K562 (cell line): ENCODE data around the gene ESPL1.

ENCODE experiments used
- EP300 ChIP-seq: IDR thresholded peaks from 2 replicates; pipeline ENCODE4 v1.6.1; 2012; ENCODE audit warnings: low read length, improper control_type of control experiment
- TF ChIP-seq, protein P1 (sequence below), 3 experiments: IDR thresholded peaks in 2 of 3; conservative IDR thresholded peaks in 1 of 3; 2 replicates each; pipeline ENCODE4 v1.5.1; 2011 to 2012; ENCODE audit warnings: low read length in 3 of 3, mild to moderate bottlenecking in 3 of 3, control low read depth in 2 of 3, improper control_type of control experiment in 1 of 3, inconsistent platforms in 1 of 3, low read depth in 1 of 3, mixed read lengths in 1 of 3, moderate library complexity in 1 of 3; ENCODE audit not compliant: insufficient read depth in 2 of 3

DNA sequence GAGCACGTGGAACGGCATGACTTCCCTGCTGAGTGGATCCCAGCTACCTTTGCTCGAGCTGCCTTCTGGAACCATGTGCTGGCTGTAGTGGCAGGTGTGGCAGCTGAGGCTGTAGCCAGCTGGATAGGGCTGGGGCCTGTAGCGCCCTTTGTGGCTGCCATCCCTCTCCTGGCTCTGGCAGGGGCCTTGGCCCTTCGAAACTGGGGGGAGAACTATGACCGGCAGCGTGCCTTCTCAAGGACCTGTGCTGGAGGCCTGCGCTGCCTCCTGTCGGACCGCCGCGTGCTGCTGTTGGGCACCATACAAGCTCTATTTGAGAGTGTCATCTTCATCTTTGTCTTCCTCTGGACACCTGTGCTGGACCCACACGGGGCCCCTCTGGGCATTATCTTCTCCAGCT, 14.8 kb upstream of the ESPL1 start:
- TF ChIP-seq, protein P1, sequence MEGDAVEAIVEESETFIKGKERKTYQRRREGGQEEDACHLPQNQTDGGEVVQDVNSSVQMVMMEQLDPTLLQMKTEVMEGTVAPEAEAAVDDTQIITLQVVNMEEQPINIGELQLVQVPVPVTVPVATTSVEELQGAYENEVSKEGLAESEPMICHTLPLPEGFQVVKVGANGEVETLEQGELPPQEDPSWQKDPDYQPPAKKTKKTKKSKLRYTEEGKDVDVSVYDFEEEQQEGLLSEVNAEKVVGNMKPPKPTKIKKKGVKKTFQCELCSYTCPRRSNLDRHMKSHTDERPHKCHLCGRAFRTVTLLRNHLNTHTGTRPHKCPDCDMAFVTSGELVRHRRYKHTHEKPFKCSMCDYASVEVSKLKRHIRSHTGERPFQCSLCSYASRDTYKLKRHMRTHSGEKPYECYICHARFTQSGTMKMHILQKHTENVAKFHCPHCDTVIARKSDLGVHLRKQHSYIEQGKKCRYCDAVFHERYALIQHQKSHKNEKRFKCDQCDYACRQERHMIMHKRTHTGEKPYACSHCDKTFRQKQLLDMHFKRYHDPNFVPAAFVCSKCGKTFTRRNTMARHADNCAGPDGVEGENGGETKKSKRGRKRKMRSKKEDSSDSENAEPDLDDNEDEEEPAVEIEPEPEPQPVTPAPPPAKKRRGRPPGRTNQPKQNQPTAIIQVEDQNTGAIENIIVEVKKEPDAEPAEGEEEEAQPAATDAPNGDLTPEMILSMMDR (IDR thresholded peaks at IDR 0.05 in 2 of 3, conservative IDR thresholded peaks at IDR 0.05 in 1 of 3; ENCODE audit: insufficient read depth in 2 of 3, low read depth in 1 of 3, low read length in 3 of 3) = no peak
- TF ChIP-seq EP300 = no peak
